Breast epithelium (tissue), 4 donors: ENCODE measurements around the gene DMBT1. TPM values are rescaled to one million over a fixed set of nuclear protein-coding genes. Genes with fewer than 3 reads are reported as not detected.

Source experiments
- DNase-seq, 2 donors: peaks; one replicate each; pipeline ENCODE4 v3.0.0-alpha.2; 2019; ENCODE audit warnings: low spot score in 2 of 2
- H3K27ac ChIP-seq, 2 donors: fragments of 200-600 bp; sonication (generic) in 1 of 2; one replicate each; pipeline ENCODE4 v1.5.1; 2016 to 2019; ENCODE audit warnings: mild to moderate bottlenecking in 1 of 2
- H3K27me3 ChIP-seq, 2 donors: fragments of 200-600 bp; sonication (generic) in 1 of 2; one replicate each; pipeline versions ENCODE4 v1.5.1 to v1.6.0; 2017 to 2019; ENCODE audit warnings: control low read depth in 1 of 2, mild to moderate bottlenecking in 1 of 2
- H3K36me3 ChIP-seq: fragments of 200-600 bp; one replicate; pipeline ENCODE4 v1.5.1; 2019
- H3K4me1 ChIP-seq, 2 donors: fragments of 200-600 bp; sonication (generic); one replicate each; pipeline ENCODE4 v1.5.1; 2016 to 2019; ENCODE audit warnings: control low read depth in 1 of 2
- H3K4me3 ChIP-seq, 3 donors: fragments of 200-600 bp; sonication (generic); 1 replicate in 2 of 3; 2 replicates in 1 of 3; pipeline ENCODE4 v1.5.1; 2016 to 2019; ENCODE audit warnings: mild to moderate bottlenecking in 3 of 3, moderate library complexity in 2 of 3
- H3K9me3 ChIP-seq, 2 donors: fragments of 200-600 bp; sonication (generic) in 1 of 2; one replicate each; pipeline ENCODE4 v1.5.1; 2016 to 2019; ENCODE audit warnings: control low read depth in 1 of 2
- CTCF ChIP-seq, 3 donors: fragments of 450-650 bp; IDR thresholded peaks; one replicate each; pipeline ENCODE4 v1.5.1; 2016 to 2017; ENCODE audit warnings: antibody characterized with exemption in 3 of 3, mild to moderate bottlenecking in 3 of 3, moderate library complexity in 3 of 3
- POLR2A ChIP-seq: fragments of 450-650 bp; IDR thresholded peaks from one replicate; pipeline ENCODE4 v1.6.1; 2016; ENCODE audit warnings: antibody characterized with exemption, mild to moderate bottlenecking, moderate library complexity
- POLR2AphosphoS5 ChIP-seq, 3 donors: sonication (generic); formaldehyde crosslinking; IDR thresholded peaks; one replicate each; pipeline ENCODE4 v1.6.1; 2017; ENCODE audit warnings: antibody characterized with exemption in 3 of 3
- intact Hi-C: fragments of 100-400 bp; cut with DNase I; formaldehyde crosslinking; loops from one replicate; pipeline ENCODE4 v1.15.1; 2023; ENCODE audit warnings: low total_unique reads
- total RNA-seq, 3 donors: library from RNA; depleted of rRNA; stranded (reverse); fragments of >200 nt; gene quantifications; one replicate each; pipeline ENCODE4 v1.1.0, GENCODE V29; 2016

Gene DMBT1
- total RNA-seq, 3 donors from 2014 or later, result 0.15 to 2.3 TPM; not detected in 1

- H3K27ac ChIP-seq, result no peak overlapping the region
- intact Hi-C loops, result no loop called here
- H3K4me3 ChIP-seq, result no peak overlapping the region
- H3K36me3 ChIP-seq, result no peaks in the 10 kb centered on the region
- peaks cover 0 to 4% of the 10 kb centered on the region in 2 donors for H3K27me3 ChIP-seq
- H3K9me3 ChIP-seq, result no peaks in the 10 kb centered on the region
- DNase-seq, result no peak
- no peaks in the 10 kb centered on the region for H3K4me1 ChIP-seq
- no peak for TF ChIP-seq POLR2AphosphoS5 (IDR thresholded peaks at IDR 0.05)
- no peak for TF ChIP-seq CTCF (IDR thresholded peaks at IDR 0.05)
- no peak for TF ChIP-seq POLR2A
Observed at GRCh38 chr10:122673269-122673668, 112.7 kb downstream of the DMBT1 start.

GRCh38 chr10:122673731-122674130, 113.2 kb downstream of the DMBT1 start:
- intact Hi-C loops, result no loop called here
- TF ChIP-seq CTCF (IDR thresholded peaks at IDR 0.05) (no peak), POLR2AphosphoS5 (IDR thresholded peaks at IDR 0.05) (no peak), POLR2A (no peak)
- Histone ChIP-seq H3K27ac (no peak overlapping the region), H3K4me1 (no peaks in the 10 kb centered on the region), H3K36me3 (no peaks in the 10 kb centered on the region), H3K4me3 (no peak overlapping the region), H3K27me3 (peaks cover 0 to 4% of the 10 kb centered on the region in 2 donors), H3K9me3 (no peaks in the 10 kb centered on the region)
- no peak for DNase-seq

GRCh38 chr10:122674781-122675180, 114.2 kb downstream of the DMBT1 start:
- intact Hi-C loops, result no loop called here
- Histone ChIP-seq H3K27ac (no peak overlapping the region), H3K4me1 (no peaks in the 10 kb centered on the region), H3K27me3 (peaks cover 0 to 4% of the 10 kb centered on the region in 2 donors), H3K9me3 (no peaks in the 10 kb centered on the region), H3K4me3 (no peak overlapping the region), H3K36me3 (no peaks in the 10 kb centered on the region)
- TF ChIP-seq POLR2A, result no peak
- no peak for TF ChIP-seq CTCF (IDR thresholded peaks at IDR 0.05)
- TF ChIP-seq POLR2AphosphoS5 (IDR thresholded peaks at IDR 0.05), result no peak
- no peak for DNase-seq

- no peaks in the 10 kb centered on the region for H3K9me3 ChIP-seq
- H3K4me3 ChIP-seq, result no peak overlapping the region
- H3K27me3 ChIP-seq, result peaks cover 0 to 4% of the 10 kb centered on the region in 2 donors
- no peaks in the 10 kb centered on the region for H3K36me3 ChIP-seq
- no peaks in the 10 kb centered on the region for H3K4me1 ChIP-seq
- intact Hi-C loops, result no loop called here
- no peak for TF ChIP-seq CTCF (IDR thresholded peaks at IDR 0.05)
- no peak for TF ChIP-seq POLR2AphosphoS5 (IDR thresholded peaks at IDR 0.05)
- TF ChIP-seq POLR2A, result no peak
- no peak overlapping the region for H3K27ac ChIP-seq
- no peak for DNase-seq
Observed at GRCh38 chr10:122675278-122675677, 114.7 kb downstream of the DMBT1 start.

GRCh38 chr10:122678266-122678665, 117.7 kb downstream of the DMBT1 start:
- intact Hi-C loops, result no loop called here
- Histone ChIP-seq H3K4me3 (no peak overlapping the region), H3K27ac (no peak overlapping the region), H3K36me3 (no peaks in the 10 kb centered on the region), H3K4me1 (no peaks in the 10 kb centered on the region), H3K27me3 (peaks cover 0 to 4% of the 10 kb centered on the region in 2 donors), H3K9me3 (no peaks in the 10 kb centered on the region)
- DNase-seq, result no peak
- TF ChIP-seq POLR2AphosphoS5 (IDR thresholded peaks at IDR 0.05) (no peak), CTCF (IDR thresholded peaks at IDR 0.05) (no peak)
